Measurements from ENCODE around the gene TMEM212.

TMEM212 gene

DNA sequence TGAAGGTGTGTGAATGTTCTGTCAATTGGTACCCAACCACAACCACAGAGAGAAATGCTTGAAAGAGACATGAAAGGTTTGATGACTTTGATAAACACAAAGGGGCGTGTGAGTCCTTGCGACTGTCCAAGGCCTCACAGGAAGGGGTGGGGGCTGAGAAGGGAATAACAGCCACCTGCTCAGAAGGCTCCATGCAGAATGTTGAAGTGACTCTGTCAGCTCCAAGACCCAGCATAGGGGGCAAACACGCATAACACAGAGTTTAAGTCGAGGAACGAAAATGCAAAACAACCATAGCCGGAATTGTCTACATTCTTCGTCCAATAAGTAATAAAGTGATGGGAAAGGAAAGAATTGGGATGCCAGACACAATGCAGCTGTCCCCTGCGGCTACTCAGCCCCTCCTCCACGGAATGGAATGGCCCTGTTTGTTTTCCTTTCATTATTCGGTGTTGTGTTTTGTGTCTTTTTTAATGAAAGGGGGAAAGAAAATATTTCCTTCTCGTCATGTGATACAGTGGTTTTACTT, 19.9 kb downstream of the TMEM212 start:
- no peak for FAIRE-seq

DNA sequence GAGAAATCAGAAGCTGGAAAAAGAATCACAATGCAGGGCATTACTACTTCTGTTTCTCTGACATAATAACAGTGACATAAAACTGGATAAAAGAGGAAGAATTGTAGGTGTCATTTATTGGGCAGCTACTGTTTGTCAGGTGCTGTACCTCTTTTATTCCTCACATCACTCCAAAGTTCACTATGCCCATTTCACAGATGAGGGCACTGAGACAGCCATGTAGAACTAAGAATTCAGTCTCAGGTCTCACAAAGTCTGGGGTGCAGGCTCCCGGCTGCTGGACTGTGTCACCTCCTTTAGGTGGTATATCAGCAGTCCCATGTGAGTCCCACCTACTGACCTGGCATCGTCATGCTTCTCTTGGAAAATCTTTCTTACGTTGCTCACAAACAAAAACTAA, 20.8 kb downstream of the TMEM212 start:
- no peak for FAIRE-seq

DNA sequence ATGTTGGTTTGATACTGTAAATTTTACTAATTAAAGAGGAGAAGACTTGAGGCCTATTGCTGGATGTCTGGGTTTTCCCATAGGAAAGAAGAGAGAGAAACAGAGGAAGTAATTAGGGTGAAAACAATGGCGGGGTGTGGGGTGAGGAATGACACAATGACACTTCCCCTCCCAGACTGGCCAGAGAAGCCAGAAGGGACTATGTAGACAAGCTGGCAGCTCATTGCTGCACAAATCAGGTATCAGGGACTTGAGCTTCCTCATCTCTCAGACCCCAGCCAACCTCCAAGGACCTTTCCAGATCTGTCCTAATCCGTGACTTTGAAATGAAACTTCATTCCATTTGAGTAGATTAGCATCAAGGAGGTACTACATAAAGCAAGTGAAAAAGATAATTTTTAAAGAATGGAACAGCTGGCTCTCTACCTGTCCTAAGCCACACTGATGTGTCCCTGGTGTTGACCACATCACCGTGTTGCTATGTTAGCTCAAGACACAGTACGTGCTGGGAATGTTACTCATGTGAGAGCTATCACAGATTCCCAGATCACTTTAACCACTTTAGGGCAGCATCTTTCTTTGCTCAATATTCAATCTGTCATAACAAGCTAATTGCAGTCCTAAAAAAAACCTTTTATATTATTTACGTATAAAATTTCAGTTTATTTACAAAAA, 22.2 kb downstream of the TMEM212 start:
- FAIRE-seq: peak; percentile 27

DNA sequence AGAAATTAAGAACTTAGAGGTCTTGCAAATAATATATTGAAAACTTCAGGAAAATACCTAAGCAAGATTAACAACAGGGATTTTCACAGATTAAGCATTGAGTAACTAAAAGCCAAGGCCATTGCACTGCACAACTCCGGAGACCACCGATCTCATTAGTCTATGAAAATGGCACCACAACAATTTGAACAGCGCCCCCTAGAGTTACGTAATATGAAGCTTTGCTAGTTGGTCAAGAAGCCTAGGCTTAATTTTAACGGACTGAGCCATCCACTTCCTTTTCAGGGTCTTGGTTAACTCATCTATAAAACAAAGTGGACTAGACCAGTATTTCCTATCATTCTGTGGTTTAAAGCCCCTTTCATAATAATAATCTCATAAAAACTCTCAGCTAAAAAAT, 24.8 kb downstream of the TMEM212 start:
- no peak for FAIRE-seq

DNA sequence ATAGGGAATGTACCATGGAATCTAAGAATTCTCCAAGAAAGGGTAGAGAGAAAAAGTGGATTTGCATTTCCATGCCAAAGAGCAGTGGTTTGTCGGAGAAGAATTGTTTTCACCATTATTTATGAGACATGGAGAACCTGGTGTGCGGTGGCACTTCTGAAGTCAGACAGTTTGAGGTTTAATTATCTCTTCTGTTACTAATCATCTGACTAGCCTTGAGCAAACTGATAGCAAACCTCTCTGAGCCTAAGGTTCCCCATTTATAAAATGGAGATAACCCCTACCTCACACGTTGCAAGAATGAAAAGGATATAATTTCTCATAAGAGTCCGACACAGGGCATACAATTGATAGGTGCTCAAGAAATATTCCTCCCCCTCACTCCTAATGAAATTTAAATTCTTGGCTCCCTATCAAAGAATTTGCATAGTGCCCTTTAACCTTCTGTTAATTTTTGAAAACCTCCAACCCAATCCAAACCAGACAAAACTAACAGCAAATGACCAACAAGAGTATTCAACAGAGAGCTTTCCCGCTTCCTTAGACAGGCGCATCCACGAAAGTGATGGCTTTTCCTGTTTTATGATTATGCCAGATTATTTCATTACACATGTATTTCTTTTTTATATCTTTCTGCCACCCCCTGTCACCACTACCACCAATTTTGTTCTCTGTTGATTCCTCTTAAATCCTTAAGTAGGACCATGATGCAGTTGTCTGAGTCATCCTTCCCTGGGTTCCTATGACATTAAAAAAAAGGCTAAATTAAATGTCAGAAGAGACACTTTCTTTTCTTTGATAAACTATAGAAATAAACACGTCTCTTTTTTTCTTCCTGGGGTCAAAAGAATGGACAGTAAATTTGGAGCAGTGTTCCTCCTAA, 28.5 kb downstream of the TMEM212 start:
- no peak for FAIRE-seq

DNA sequence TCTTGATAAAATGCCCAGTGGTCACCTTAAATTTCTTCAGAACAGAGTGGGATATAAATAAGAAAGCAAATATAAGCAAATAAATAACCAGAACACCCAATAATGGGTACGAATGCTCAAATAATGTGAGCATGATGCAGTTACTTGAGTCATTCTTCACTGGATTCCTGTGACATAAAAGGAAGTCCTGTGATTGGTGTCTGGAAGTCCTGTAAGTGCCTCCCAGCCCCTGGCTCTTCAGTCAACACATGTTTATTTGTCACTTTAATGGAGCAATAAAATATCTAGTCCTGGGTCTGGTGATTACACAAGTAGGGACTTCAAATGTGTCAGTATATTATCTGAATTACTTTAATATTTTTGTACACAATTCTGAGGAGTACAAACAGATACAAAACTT, 30.4 kb downstream of the TMEM212 start:
- FAIRE-seq: no peak

DNA sequence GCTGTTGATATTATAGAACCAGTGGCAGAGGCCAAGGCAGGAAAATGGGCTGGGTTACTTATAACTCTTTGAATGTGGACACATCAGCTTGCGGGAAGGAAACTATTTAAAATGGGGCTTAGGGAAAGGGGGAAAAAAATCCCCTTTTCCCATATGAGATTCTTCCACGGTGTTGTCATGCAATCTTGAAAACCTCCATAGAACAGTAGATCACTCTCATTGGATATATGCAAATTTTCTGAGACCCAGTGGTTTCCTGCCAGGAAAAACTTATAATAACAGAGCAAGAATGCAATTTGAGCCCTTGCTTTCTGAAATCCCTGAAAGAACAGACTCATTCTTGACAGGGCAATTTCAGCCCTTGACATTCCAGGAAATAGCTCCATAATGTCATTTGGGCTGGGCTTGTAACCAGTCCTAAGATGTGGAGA, 31.1 kb downstream of the TMEM212 start:
- FAIRE-seq: no peak

DNA sequence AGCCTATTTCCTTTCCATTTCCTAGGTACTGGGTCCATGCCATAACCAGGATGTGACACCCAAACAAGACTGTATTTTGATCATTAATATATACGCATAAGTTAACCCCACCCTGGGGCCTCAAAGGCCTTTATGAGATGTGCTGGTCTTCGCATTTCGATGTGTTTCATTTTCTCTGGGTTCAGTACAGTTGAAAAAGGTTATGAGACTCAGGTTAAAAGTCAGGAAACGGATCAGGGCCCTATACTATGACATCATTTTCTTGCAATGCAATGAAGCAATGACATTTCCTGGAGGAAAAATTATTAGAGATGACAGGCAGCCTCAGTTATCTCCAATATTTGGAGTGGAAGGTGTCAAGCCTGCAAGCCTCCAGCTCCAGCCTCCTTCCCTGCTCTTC, 31.7 kb downstream of the TMEM212 start:
- FAIRE-seq: no peak

DNA sequence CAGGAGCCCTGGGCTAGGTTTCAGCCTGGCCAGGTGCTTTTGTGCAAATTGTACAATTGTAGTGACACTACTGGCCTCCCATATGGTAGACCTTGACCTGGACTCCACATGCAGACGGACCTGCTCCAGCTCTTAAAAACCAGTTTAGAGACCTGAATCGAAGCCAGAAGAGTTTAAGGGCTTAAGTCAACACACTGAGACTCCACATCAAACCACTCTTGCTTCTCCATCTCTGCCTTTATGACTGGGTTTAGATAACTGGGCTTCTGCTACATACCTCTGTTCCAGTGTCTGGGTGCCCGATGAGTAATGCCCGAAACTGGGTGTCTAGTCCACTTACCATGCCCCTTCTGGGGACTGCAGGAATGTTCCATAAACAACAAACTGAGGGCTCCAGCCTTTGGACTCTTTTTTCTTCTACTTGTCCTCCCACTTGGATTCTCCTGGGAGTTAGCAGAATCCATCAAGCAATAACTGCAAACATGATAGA, 32.8 kb downstream of the TMEM212 start:
- no peak for FAIRE-seq

DNA sequence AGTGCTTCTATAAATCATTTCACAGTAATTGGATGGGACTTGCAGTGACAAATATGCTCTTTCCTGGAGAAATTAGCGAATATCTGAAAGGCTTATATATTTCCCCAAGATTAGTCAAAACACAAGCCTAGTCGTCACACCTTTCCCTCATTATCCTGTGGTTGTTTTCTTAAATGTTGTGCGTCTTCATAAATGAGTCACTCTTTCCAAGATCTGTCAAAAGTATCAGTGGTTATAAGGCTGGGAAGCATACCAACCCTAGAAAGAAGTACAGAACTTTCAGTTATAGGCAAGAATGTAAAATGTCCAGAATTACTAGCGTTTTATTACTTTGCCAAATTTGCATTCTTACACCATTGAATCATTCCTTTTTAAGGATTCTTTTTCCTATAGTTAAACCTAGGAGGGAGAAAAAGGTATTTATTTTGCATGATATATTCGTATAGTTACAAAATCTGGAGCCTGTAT, 33.6 kb downstream of the TMEM212 start:
- FAIRE-seq: peak; percentile 24

DNA sequence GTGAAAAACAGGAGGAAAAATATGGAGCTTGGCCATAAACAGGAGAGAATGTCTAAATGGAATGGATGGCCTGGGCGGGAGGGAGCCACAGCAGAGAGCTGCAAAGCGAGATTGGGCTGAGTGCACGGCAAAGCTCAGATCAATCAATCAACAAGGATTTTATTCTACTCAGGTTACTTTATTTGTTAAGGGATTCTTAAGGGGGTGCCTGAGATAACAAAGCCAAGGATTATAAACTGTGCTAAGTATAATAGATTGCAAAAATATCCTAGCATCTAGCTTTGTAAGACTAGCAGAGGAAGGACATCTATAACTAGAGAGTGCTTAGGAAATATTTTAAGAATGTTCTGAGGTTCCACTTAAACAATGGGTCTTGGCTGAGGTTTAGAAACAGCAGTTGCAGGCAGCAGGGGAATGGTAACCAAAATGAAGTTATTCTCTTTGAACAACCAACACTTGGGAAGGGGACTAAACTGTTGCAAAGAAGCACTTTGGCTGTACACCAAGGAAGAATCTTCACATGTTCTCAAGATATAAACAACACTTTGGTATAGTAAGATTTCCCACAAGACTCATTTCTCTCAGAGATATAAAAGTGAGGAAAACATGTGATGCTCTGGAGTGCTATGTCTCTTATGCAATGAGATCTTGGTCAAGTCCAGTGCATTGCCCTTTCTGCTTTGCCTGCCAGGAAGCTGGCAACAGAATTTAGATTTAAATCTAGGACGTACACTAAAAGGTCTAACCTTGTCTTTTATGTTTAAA, 35.5 kb downstream of the TMEM212 start:
- FAIRE-seq: no peak

DNA sequence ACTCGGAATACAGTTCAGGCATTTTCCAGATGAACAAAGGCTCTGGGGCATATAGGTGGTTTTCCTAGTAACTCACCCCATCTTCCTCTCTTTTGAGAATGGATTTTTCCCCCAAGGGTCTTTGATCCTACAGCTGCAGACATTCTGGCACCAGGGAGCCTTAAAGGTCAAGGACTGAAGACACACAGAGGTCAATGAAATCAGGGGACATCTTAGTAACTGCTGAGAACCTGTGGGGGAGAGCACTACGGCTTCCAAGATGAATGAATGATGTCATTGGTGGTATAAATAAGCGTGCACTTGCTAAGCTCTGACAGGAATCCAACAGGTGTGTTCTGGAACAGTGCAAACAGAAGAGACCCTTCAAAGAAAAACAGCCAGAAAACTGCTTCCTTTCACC, 36.3 kb downstream of the TMEM212 start:
- FAIRE-seq: no peak

DNA sequence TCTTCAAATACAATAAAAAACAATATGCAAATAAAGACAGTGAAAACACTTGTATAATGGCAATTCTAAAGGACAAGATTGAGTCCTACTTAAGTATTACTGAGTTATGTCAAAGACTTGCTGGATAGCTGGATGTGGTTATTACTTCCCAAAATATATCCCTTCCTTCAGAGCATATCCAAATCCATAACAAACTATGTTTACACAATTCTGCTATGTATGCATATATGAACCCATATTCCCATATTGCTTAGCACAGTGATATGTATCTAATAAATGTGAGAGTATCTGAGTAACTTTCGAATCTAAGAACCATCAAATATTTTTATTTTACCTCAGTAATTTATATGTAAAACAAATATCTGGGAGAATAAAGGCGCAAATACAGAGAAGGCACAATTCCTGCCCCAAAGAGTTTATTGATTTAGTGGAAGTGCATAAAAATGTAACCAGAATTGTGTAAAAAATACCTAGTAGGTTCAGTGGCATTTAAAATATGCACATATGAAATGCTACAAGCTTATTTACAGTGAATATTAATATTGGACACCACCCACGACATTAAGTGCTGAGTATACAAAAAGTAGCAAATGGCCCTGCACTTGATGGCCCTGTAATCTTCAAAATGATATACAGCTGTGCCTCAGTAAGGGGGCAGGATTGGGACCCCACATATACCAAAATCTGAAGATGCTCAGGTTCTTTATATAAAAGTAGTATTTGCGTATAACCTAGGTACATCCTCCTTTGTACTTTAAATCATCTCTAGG, 37.1 kb downstream of the TMEM212 start:
- FAIRE-seq: no peak

DNA sequence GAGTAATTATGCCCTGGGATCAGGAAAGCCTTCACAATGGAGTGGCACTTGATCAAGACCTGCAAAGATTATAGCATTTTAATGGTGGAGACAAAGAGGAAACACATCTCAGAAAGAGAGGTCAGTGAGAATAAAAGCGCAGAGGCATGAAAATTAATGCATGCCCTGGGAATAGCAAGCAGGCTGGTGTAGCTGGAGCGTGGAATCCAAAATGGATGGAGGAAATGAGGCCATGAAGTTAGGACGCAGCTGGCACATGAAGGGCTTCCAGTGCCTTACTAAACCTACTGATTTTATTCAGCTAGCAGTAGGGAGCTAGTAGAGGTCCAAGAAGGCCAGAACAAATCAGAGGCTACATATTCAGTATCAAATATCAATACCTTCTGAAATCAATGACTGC, 38.1 kb downstream of the TMEM212 start:
- no peak for FAIRE-seq

DNA sequence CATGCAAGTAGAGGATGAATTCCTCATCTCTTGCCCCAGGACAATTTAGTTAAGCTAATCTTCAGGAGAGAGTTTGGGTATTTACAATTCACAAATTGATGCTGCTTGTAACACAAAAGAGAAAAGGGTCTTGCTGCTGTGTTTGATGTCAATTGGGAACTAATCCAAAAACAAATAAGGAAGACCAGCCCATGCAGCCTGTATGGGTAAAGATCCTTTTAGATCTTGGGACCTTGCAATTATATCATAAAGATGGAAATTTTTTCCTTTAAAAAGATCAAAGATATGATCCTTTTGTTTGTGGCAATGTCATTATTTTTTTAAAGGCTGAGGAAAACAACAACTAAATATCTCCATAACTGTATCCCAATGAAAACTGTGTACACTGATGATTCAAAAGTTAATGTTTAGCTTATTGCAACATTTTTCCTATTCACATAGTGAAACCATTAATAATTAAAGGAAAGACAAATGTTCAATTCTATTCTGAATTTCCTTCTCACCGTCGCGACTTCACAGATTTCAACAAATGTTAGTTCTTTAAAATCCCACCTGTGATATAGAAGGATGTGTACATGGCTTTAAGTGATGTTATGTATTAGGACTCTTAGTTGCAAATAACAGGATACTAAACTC, 40.2 kb downstream of the TMEM212 start:
- FAIRE-seq: no peak

DNA sequence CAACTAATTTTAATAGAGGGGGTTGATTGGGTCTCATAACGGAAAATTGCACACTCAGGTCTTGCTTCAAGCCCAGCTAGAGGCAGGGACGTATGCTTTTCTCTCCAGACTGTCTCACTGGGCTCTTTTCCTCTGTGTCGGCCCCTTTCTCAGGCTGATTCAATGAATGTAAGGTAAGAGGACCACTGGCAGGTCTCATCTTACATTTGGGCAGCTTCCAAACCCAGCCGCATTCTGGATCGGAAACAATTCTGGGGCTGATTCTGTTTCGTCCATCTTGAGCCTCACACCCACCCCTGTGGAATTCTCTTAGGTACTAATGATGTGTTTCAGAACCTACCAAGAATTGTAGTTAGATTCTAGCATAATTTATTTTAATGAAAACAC, 40.7 kb downstream of the TMEM212 start:
- no peak for FAIRE-seq

DNA sequence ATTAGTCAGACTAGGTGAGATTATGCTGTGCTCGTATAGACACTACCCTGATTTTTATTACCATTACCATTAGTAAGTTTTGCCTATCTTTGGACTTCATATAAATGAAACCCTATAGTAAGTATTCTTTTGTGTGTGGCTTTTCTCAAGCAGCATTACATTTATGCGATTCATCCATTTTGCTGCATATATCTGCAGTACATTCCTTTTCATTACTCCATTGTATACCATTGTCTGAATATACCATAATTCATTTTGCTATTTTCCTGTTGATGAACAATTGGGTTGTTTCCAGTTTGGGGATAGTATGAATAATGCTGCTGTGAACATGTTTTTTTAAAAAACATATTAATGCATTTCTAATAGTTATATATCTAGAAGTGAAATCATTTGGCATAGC, 45.3 kb downstream of the TMEM212 start:
- FAIRE-seq: no peak

DNA sequence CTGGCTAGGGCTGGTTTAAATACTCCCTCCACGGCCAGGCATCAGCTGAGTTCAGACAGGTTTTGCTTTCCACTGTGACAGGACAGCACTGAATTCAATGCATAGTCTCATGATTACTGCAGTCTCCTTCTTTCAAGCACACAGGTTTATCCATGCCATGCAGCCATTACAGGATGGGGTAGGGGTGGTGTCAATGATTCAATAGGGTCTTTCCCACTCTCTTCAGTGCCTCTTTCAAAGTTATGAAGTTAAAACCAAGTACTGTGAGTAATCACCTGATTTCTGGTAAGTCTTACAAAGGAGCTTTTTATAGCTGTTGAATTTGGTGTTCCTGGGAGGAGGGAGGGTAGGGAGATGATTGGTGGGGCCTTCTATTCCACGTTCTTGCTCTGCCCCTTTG, 47.2 kb downstream of the TMEM212 start:
- FAIRE-seq: no peak

DNA sequence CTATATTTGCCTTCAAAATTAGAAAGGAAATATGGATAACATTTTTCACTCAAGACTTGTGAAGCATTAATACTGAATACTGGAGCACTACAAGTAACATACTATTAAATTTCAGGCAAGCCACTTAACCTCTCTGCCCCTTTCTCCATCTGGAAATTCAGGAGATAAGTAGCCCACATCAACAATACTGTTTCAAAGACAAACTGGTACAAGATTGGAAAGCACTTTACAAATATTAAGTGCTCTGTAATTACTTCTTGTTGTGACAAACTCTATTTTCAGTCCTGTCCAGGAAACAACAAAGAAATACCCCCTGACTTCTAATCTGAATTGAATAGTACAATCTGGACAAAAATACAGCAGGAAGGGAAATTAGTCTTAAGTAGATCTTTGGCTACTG, 49.3 kb downstream of the TMEM212 start:
- FAIRE-seq: no peak

DNA sequence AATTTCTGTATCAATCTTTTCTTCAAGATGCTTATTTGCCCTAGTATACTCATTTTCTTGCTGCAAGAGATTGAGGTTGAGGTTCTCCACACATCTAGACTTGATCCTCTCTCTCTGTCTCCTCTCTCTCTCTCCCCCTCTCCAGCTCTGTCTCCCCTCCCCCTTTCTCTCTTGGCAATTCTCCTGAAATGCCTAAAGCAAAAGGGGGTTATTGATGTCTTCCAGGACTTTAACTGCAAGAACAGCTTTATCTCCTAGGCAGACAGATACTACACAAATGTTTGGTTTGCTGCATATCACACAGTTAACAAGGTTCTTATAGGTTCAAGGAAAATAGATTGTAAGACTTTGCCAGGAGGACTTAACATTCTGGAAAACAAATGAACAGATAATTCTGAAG, 52.1 kb downstream of the TMEM212 start:
- no peak for FAIRE-seq

DNA sequence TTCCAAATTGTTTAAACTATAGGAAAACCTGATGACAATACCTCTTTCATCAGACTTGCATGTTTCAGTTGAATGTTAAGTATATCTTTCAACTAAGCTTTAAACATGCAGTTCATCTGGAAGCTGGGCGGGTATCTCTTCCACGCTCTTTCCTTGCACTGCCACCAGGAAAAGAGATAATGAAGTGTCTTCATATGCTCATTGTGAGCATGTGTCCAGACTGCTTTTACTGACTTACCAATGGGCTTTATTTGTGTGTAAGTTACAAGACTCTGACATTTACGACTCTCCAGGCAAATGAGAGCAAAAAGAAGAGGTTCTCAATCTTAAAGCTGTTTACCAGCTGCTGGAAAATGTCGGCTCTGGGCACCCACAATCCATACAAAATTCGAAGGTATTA, 52.8 kb downstream of the TMEM212 start:
- FAIRE-seq: no peak

DNA sequence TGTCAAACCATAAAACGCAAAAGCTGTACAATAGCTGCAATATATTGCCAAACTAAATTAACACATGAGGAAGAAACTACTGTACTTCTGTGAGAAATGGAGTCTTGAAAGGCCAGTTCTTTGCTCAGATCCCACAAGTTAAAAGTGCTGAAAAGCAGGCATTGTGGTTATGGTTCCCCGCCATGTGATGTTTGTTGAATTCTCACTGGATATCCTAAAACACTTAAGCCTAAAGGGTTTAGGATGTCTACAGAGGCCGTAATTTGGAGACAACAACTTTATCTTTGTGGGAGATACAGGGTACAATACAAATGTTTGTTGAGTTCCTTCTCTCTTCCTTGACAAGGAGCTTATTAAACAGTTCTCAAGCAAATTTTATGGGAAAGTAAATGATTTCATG, 53.2 kb downstream of the TMEM212 start:
- no peak for FAIRE-seq

Measured in islet of Langerhans (tissue), 1 donor.